ENCODE data around the gene LRRC3B. TPM values are rescaled to one million over a fixed set of nuclear protein-coding genes. Genes with fewer than 3 reads are reported as not detected.
A peak's percentile ranks its signal among the peaks of the same experiment; 100 is the strongest.

The LRRC3B gene
- total RNA-seq, 1 experiment from 2014 or later, result not detected

- no TSS peak for BruUV-seq (replicated peaks)
- DNase-seq (ENCODE audit: unreplicated experiment), result no peak
- TF ChIP-seq, protein P1, sequence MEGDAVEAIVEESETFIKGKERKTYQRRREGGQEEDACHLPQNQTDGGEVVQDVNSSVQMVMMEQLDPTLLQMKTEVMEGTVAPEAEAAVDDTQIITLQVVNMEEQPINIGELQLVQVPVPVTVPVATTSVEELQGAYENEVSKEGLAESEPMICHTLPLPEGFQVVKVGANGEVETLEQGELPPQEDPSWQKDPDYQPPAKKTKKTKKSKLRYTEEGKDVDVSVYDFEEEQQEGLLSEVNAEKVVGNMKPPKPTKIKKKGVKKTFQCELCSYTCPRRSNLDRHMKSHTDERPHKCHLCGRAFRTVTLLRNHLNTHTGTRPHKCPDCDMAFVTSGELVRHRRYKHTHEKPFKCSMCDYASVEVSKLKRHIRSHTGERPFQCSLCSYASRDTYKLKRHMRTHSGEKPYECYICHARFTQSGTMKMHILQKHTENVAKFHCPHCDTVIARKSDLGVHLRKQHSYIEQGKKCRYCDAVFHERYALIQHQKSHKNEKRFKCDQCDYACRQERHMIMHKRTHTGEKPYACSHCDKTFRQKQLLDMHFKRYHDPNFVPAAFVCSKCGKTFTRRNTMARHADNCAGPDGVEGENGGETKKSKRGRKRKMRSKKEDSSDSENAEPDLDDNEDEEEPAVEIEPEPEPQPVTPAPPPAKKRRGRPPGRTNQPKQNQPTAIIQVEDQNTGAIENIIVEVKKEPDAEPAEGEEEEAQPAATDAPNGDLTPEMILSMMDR (IDR thresholded peaks at IDR 0.05; ENCODE audit: unreplicated experiment), result no peak
- CTCF ChIA-PET, result no interaction called here
- POLR2A ChIA-PET, result no interaction called here
- Mint-ChIP-seq H3K4me1 (ENCODE audit: insufficient read depth, unreplicated experiment) (no peaks in the 10 kb centered on the region), H3K9me3 (ENCODE audit: unreplicated experiment) (no peaks in the 10 kb centered on the region), H3K36me3 (ENCODE audit: insufficient read depth, unreplicated experiment) (no peaks in the 10 kb centered on the region), H3K27ac (ENCODE audit: low read depth, unreplicated experiment) (no peak overlapping the region), H3K27me3 (ENCODE audit: insufficient read depth, unreplicated experiment) (no peaks in the 10 kb centered on the region), H3K4me3 (ENCODE audit: unreplicated experiment) (no peak overlapping the region)
- intact Hi-C loops (cut with micrococcal nuclease), result no loop called here
Measured at GRCh38 chr3:26631390-26631738, 8.8 kb downstream of the LRRC3B start.

DNA sequence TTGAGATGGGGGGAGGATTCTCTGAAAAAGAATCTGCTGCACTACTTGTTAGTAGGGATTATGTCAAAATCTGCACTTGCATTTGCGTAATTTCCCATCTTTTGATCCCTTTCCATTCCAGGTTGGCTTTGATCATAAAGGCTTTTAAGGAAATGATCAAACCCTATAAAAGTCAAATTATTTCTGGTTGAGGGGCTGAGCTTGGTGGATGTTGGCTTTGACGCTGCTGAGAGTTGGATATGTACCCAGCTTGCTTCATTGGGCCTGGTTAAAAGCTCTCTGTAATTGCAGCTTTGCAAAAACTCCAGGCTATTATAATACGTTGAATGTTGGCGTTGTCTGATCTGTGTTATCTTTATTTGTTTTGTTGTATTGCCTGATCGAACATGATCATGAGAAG, 12.0 kb downstream of the LRRC3B start:
- Mint-ChIP-seq H3K27ac (ENCODE audit: low read depth, unreplicated experiment) (no peak overlapping the region), H3K4me1 (ENCODE audit: insufficient read depth, unreplicated experiment) (no peaks in the 10 kb centered on the region), H3K4me3 (ENCODE audit: unreplicated experiment) (no peak overlapping the region), H3K9me3 (ENCODE audit: unreplicated experiment) (no peaks in the 10 kb centered on the region), H3K27me3 (ENCODE audit: insufficient read depth, unreplicated experiment) (no peaks in the 10 kb centered on the region), H3K36me3 (ENCODE audit: insufficient read depth, unreplicated experiment) (no peaks in the 10 kb centered on the region)
- TF ChIP-seq, protein P1 (IDR thresholded peaks at IDR 0.05; ENCODE audit: unreplicated experiment), result no peak
- intact Hi-C loops (cut with micrococcal nuclease), result no loop called here
- BruUV-seq (replicated peaks), result no TSS peak
- ChIA-PET CTCF (no interaction called here), POLR2A (interaction anchor here (0.7 kb wide), 1 partner anchor 21 kb away, joined by 3 read pairs; no protein-coding TSS in a partner anchor)
- DNase-seq (ENCODE audit: unreplicated experiment), result no peak

- ChIA-PET CTCF (interaction anchor here (0.6 to 0.7 kb wide), 2 partner anchors 10 to 19 kb away, joined by 3 read pairs; no protein-coding TSS in a partner anchor), POLR2A (interaction anchor here (0.7 kb wide), 1 partner anchor 660 kb away, joined by 3 read pairs; no protein-coding TSS in a partner anchor)
- H3K4me1 Mint-ChIP-seq (ENCODE audit: insufficient read depth, unreplicated experiment), result no peaks in the 10 kb centered on the region
- H3K4me3 Mint-ChIP-seq (ENCODE audit: unreplicated experiment), result no peak overlapping the region
- no peaks in the 10 kb centered on the region for H3K27me3 Mint-ChIP-seq (ENCODE audit: insufficient read depth, unreplicated experiment)
- no peak overlapping the region for H3K27ac Mint-ChIP-seq (ENCODE audit: low read depth, unreplicated experiment)
- TF ChIP-seq, protein P1 (IDR thresholded peaks at IDR 0.05; ENCODE audit: unreplicated experiment), result no peak
- no peaks in the 10 kb centered on the region for H3K9me3 Mint-ChIP-seq (ENCODE audit: unreplicated experiment)
- intact Hi-C loops (cut with micrococcal nuclease), result no loop called here
- no TSS peak for BruUV-seq (replicated peaks)
- no peak for DNase-seq (ENCODE audit: unreplicated experiment)
- no peaks in the 10 kb centered on the region for H3K36me3 Mint-ChIP-seq (ENCODE audit: insufficient read depth, unreplicated experiment)
Measured at GRCh38 chr3:26636096-26636727, 13.6 kb downstream of the LRRC3B start.

DNA sequence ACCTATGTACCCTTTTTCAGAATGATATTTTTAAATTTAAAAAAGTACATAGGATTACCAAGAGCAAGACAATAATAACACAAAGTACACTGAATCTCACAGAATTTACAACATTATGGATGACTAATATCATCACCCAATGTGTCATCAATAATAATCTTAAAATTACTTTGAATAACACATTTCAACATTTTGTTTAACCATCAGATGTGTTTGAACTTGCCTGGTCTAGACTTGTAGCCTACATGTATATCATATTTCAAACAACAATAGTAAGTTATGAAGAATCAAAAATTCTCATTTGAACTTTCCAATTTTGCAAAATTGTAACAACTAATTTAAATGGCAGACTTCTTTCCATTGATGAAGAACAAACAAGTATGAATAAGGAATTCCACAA, 15.1 kb downstream of the LRRC3B start:
- TF ChIP-seq, protein P1 (IDR thresholded peaks at IDR 0.05; ENCODE audit: unreplicated experiment), result no peak
- H3K27me3 Mint-ChIP-seq (ENCODE audit: insufficient read depth, unreplicated experiment), result no peaks in the 10 kb centered on the region
- ChIA-PET CTCF (interaction anchor here (0.6 kb wide), 1 partner anchor 17 kb away, joined by 3 read pairs; no protein-coding TSS in a partner anchor), POLR2A (no interaction called here)
- BruUV-seq (replicated peaks), result no TSS peak
- peak; percentile 27 for DNase-seq (ENCODE audit: unreplicated experiment)
- intact Hi-C loops (cut with micrococcal nuclease), result no loop called here
- H3K27ac Mint-ChIP-seq (ENCODE audit: low read depth, unreplicated experiment), result no peak overlapping the region
- no peaks in the 10 kb centered on the region for H3K36me3 Mint-ChIP-seq (ENCODE audit: insufficient read depth, unreplicated experiment)
- no peaks in the 10 kb centered on the region for H3K9me3 Mint-ChIP-seq (ENCODE audit: unreplicated experiment)
- H3K4me1 Mint-ChIP-seq (ENCODE audit: insufficient read depth, unreplicated experiment), result no peaks in the 10 kb centered on the region
- H3K4me3 Mint-ChIP-seq (ENCODE audit: unreplicated experiment), result no peak overlapping the region

All from MCF 10A (cell line).